A673 (cell line): Measurements from ENCODE around the gene TRAF6. TPM values are rescaled to one million over a fixed set of nuclear protein-coding genes. Genes with fewer than 3 reads are reported as not detected.

Experiments used
- BruUV-seq: library from RNA; stranded (reverse); fragments of 400-500 nt; replicated peaks from 2 replicates; lab custom pipeline; 2021; lab: Mats Ljungman, UMichigan
- CTCF ChIA-PET: fragments of 300-600 bp; sonication (Branson Sonifier 250); formaldehyde crosslinking; loops from one replicate; lab custom pipeline; 2022; ENCODE audit warnings: antibody characterized with exemption; lab: Charles Lee
- POLR2A ChIA-PET: fragments of 300-600 bp; sonication (Branson Sonifier 250); formaldehyde crosslinking; loops from one replicate; lab custom pipeline; 2022; ENCODE audit warnings: antibody characterized with exemption; ENCODE audit not compliant: low non-redundant PET; lab: Charles Lee
- DNase-seq: peaks from one replicate; pipeline ENCODE4 v3.0.0-alpha.2; 2015; ENCODE audit warnings: low spot score
- H3K27ac ChIP-seq: fragments of 200-600 bp; sonication (generic); 2 replicates; pipeline ENCODE4 v1.5.1; 2016; ENCODE audit warnings: mixed run types, low read depth, mild to moderate bottlenecking, mixed read lengths, antibody characterized with exemption, low read length; ENCODE audit not compliant: poor library complexity, severe bottlenecking
- H3K27me3 ChIP-seq: fragments of 200-600 bp; sonication (generic); replicated peaks from 2 replicates; pipeline ENCODE4 v1.6.1; 2017; ENCODE audit warnings: mixed run types, low read depth, mild to moderate bottlenecking, mixed read lengths, antibody characterized with exemption, low read length; ENCODE audit not compliant: insufficient read depth, poor library complexity
- H3K36me3 ChIP-seq: fragments of 200-600 bp; sonication (generic); 2 replicates; pipeline ENCODE4 v1.6.1; 2016; ENCODE audit warnings: mixed run types, mild to moderate bottlenecking, mixed read lengths, antibody characterized with exemption, low read length; ENCODE audit not compliant: insufficient read depth, poor library complexity, severe bottlenecking
- H3K4me1 ChIP-seq: fragments of 200-600 bp; sonication (generic); 2 replicates; pipeline ENCODE4 v1.6.1; 2017; ENCODE audit warnings: mixed run types, mild to moderate bottlenecking, mixed read lengths, antibody characterized with exemption, low read length; ENCODE audit not compliant: insufficient read depth, poor library complexity, severe bottlenecking
- H3K4me3 ChIP-seq: fragments of 200-600 bp; sonication (generic); 2 replicates; pipeline ENCODE4 v1.5.1; 2016; ENCODE audit warnings: low read depth, mixed run types, mild to moderate bottlenecking, mixed read lengths, low read length; ENCODE audit not compliant: poor library complexity, severe bottlenecking
- H3K9me3 ChIP-seq: fragments of 200-600 bp; sonication (generic); 2 replicates; pipeline ENCODE4 v1.6.1; 2016; ENCODE audit warnings: mixed run types, low read depth, mild to moderate bottlenecking, mixed read lengths, antibody characterized with exemption, low read length; ENCODE audit not compliant: poor library complexity, severe bottlenecking
- EZH2 ChIP-seq: fragments of 200-600 bp; sonication (generic); IDR thresholded peaks from 2 replicates; pipeline ENCODE4 v1.6.1; 2017; ENCODE audit warnings: borderline replicate concordance, low read depth, mild to moderate bottlenecking, mixed read lengths, antibody characterized with exemption, low read length; ENCODE audit not compliant: poor library complexity, severe bottlenecking
- intact Hi-C: fragments of 100-400 bp; cut with micrococcal nuclease; formaldehyde crosslinking; loops from one replicate; pipeline ENCODE4 v1.10.0; 2022; ENCODE audit not compliant: unreplicated experiment
- total RNA-seq: library from RNA; stranded (reverse); gene quantifications from 2 replicates; pipeline ENCODE4 v1.2.3, GENCODE V29; 2021
- TF ChIP-seq, protein P1 (sequence below): fragments of 300-800, 200-600 bp; sonication (generic); conservative IDR thresholded peaks from 2 replicates; pipeline ENCODE4 v1.5.1; 2017; ENCODE audit warnings: low read depth, mild to moderate bottlenecking, antibody characterized with exemption, low read length, moderate library complexity, mixed read lengths

Gene TRAF6
- total RNA-seq, 1 experiment from 2014 or later, result 28.6 TPM

DNA sequence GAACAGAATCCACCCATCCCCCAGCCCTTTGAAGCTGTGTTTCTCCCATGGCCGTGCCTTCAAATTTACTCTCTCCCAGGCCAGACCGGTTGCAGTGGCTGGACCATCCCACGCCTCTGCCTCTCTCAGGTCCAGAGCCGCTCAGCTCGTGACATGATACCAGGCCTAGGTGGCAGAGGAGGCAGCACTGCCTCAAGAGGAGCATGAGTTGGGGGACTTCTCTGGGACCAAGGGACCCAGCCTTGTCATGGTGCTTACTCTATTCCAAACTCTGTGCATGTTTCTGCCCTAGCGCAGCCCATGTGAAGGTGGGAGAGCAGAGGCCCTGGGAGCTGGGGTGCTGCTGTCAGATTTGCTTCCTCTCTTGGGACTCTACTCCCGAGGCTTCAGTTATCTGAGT, 51.0 kb downstream of the TRAF6 start:
- H3K36me3 ChIP-seq, result peaks cover 3% of the 10 kb centered on the region
- DNase-seq, result no peak
- no TSS peak for BruUV-seq
- intact Hi-C loops, result no loop called here
- no peak overlapping the region for H3K27ac ChIP-seq
- ChIA-PET POLR2A (no interaction called here), CTCF (no interaction called here)
- H3K4me1 ChIP-seq, result peaks cover 19% of the 10 kb centered on the region
- H3K4me3 ChIP-seq, result no peak overlapping the region
- no peaks in the 10 kb centered on the region for H3K27me3 ChIP-seq
- TF ChIP-seq, protein P1, sequence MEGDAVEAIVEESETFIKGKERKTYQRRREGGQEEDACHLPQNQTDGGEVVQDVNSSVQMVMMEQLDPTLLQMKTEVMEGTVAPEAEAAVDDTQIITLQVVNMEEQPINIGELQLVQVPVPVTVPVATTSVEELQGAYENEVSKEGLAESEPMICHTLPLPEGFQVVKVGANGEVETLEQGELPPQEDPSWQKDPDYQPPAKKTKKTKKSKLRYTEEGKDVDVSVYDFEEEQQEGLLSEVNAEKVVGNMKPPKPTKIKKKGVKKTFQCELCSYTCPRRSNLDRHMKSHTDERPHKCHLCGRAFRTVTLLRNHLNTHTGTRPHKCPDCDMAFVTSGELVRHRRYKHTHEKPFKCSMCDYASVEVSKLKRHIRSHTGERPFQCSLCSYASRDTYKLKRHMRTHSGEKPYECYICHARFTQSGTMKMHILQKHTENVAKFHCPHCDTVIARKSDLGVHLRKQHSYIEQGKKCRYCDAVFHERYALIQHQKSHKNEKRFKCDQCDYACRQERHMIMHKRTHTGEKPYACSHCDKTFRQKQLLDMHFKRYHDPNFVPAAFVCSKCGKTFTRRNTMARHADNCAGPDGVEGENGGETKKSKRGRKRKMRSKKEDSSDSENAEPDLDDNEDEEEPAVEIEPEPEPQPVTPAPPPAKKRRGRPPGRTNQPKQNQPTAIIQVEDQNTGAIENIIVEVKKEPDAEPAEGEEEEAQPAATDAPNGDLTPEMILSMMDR, result no peak
- no peak for TF ChIP-seq EZH2
- no peaks in the 10 kb centered on the region for H3K9me3 ChIP-seq

DNA sequence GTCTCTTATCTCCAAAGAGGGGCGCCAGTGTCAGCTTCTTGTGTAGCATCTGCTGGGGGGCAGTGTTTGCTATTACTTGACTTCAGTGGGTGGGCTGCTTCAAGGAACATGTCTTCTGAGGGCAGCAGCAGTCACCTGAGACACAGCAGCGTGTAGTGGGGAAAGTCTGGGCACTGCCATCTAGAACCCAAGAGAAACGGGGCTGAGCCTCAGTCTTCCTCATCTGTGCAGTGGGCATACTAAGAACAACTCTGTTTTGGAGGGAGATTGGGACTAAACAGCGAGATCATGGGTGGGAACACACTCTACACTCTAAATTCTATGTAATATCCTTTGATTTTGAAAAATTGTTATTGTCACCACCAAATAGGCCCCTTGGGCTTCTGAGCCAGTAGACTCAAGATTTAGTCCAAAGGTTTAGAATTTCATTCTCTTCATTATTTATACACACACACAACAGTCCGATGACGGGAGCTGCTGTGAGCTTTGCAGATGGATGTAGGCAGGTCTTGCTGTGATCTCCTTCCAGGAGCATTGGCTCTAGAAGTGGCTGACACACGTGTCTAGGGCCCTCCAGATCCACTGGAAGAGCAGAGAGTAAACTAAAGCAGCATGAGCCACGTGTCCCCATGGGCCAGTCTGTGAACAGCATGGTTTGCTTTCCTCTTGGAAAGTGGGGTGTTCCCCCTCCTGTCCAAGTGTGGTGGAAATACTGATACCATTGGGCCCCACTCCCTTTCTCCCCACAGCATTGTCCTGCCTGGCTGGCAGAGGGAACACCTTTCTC, 51.8 kb downstream of the TRAF6 start:
- Histone ChIP-seq H3K27me3 (no peaks in the 10 kb centered on the region), H3K36me3 (peaks cover 3% of the 10 kb centered on the region), H3K9me3 (no peaks in the 10 kb centered on the region), H3K4me3 (no peak overlapping the region), H3K27ac (no peak overlapping the region), H3K4me1 (peaks cover 19% of the 10 kb centered on the region)
- BruUV-seq, result no TSS peak
- TF ChIP-seq, protein P1, result no peak
- no peak for TF ChIP-seq EZH2
- ChIA-PET POLR2A (no interaction called here), CTCF (no interaction called here)
- DNase-seq, result no peak
- intact Hi-C loops, result no loop called here

DNA sequence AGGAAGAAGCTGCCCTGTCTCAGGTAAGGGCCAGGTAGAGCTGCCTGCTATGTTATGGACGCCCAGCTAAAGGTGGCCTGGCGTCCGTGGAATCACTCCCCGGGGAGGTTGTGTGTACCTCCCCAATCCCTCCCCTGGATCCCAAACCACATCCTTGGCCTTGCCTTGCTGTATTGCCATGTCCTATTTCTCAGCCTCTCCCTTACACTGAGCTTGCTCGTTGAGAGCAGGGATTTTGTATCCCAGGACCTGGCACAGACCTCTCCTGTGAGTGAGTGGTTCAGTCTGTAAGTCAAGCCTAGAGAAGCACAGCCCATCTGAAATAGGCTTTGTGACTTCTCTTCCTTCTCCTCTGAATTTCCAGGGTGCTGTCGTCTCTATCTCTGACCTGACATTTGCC, 53.9 kb downstream of the TRAF6 start:
- POLR2A ChIA-PET, result interaction anchor here (0.6 kb wide), 1 partner anchor 158 kb away, joined by 3 read pairs; no protein-coding TSS in a partner anchor
- no TSS peak for BruUV-seq
- TF ChIP-seq EZH2, result no peak
- TF ChIP-seq, protein P1, result no peak

More for the DNA sequence above, 53.9 kb downstream of the TRAF6 start:
- DNase-seq, result no peak
- CTCF ChIA-PET, result interaction anchor here (0.9 to 1.0 kb wide), 2 partner anchors 37 to 108 kb away, joined by 3 to 4 read pairs; no protein-coding TSS in a partner anchor
- Histone ChIP-seq H3K4me1 (peaks cover 19% of the 10 kb centered on the region), H3K27me3 (no peaks in the 10 kb centered on the region), H3K27ac (peak overlapping the region; percentile 63), H3K4me3 (no peak overlapping the region), H3K9me3 (no peaks in the 10 kb centered on the region), H3K36me3 (peaks cover 14% of the 10 kb centered on the region)
- intact Hi-C loops, result no loop called here
